PC-3 (cell line): ENCODE results near the gene RASSF4. TPM values are rescaled to one million over a fixed set of nuclear protein-coding genes. Genes with fewer than 3 reads are reported as not detected.

Source experiments
- ATAC-seq: fragments of 200-7000 bp; cut with Tn5 transposase; 2 replicates; pipeline ENCODE4 v1.9.1; 2020; ENCODE audit warnings: mild to moderate bottlenecking, moderate library complexity
- BruUV-seq: library from RNA; stranded (reverse); fragments of 400-500 nt; replicated peaks from 2 replicates; lab custom pipeline; 2021; lab: Mats Ljungman, UMichigan
- CTCF ChIA-PET: fragments of 300-600 bp; sonication (Branson Sonifier 250); formaldehyde crosslinking; loops from one replicate; lab custom pipeline; 2022; ENCODE audit warnings: antibody characterized with exemption; lab: Charles Lee
- POLR2A ChIA-PET: fragments of 300-600 bp; sonication (Branson Sonifier 250); formaldehyde crosslinking; loops from one replicate; lab custom pipeline; 2022; ENCODE audit warnings: antibody characterized with exemption; ENCODE audit not compliant: unreplicated experiment; lab: Charles Lee
- DNase-seq: peaks from one replicate; pipeline ENCODE4 v3.0.0-alpha.2; 2015
- H2AFZ ChIP-seq: fragments of 300-600 bp; sonication (generic); 2 replicates; pipeline ENCODE4 v1.6.0; 2016; ENCODE audit warnings: antibody characterized with exemption, low read length
- H3F3A ChIP-seq: fragments of 300-600 bp; sonication (generic); one replicate; pipeline ENCODE4 v1.6.0; 2017; ENCODE audit warnings: antibody characterized with exemption, low read length, control low read depth, mild to moderate bottlenecking; ENCODE audit not compliant: unreplicated experiment
- H3K27ac ChIP-seq: fragments of 300-600 bp; sonication (generic); 2 replicates; pipeline ENCODE4 v1.5.1; 2016; ENCODE audit warnings: mild to moderate bottlenecking, low read length
- H3K27me3 ChIP-seq: fragments of 300-600 bp; sonication (generic); 2 replicates; pipeline ENCODE4 v1.6.1; 2016; ENCODE audit warnings: low read length, mixed read lengths
- H3K36me3 ChIP-seq: fragments of 300-600 bp; sonication (generic); 2 replicates; pipeline ENCODE4 v1.6.1; 2016; ENCODE audit warnings: low read depth, mixed run types, low read length, mixed read lengths
- H3K4me1 ChIP-seq: fragments of 300-600 bp; sonication (generic); 2 replicates; pipeline ENCODE4 v1.5.1; 2016; ENCODE audit warnings: low read length; ENCODE audit not compliant: insufficient read depth
- H3K4me2 ChIP-seq: fragments of 300-600 bp; sonication (generic); 2 replicates; pipeline ENCODE4 v1.6.0; 2016; ENCODE audit warnings: low read length
- H3K4me3 ChIP-seq: fragments of 300-600 bp; sonication (generic); 2 replicates; pipeline ENCODE4 v1.5.1; 2016; ENCODE audit warnings: mild to moderate bottlenecking, low read length, mixed read lengths
- H3K79me2 ChIP-seq: fragments of 300-600 bp; sonication (generic); 2 replicates; pipeline ENCODE4 v1.6.1; 2017; ENCODE audit warnings: low read length, mixed read lengths
- H3K9ac ChIP-seq: fragments of 300-600 bp; sonication (generic); 2 replicates; pipeline ENCODE4 v1.6.0; 2016; ENCODE audit warnings: mild to moderate bottlenecking, low read length
- H3K9me2 ChIP-seq: fragments of 300-600 bp; sonication (generic); replicated peaks from 2 replicates; pipeline ENCODE4 v1.6.1; 2016; ENCODE audit warnings: mixed run types, low read length, mixed read lengths
- H3K9me3 ChIP-seq: fragments of 300-600 bp; sonication (generic); 2 replicates; pipeline ENCODE4 v1.6.1; 2016; ENCODE audit warnings: low read length, mixed read lengths
- H4K20me1 ChIP-seq: fragments of 300-600 bp; sonication (generic); 2 replicates; pipeline ENCODE4 v1.6.1; 2016; ENCODE audit warnings: low read length, mixed read lengths
- CTCF ChIP-seq: fragments of 300-600 bp; sonication (generic); conservative IDR thresholded peaks from 2 replicates; pipeline ENCODE4 v1.5.1; 2017; ENCODE audit warnings: antibody characterized with exemption, low read depth, mild to moderate bottlenecking, low read length
- EZH2 ChIP-seq: fragments of 300-600 bp; sonication (generic); IDR thresholded peaks from one replicate; pipeline ENCODE4 v1.6.1; 2017; ENCODE audit warnings: antibody characterized with exemption, mild to moderate bottlenecking, low read length; ENCODE audit not compliant: unreplicated experiment
- EZH2phosphoT487 ChIP-seq: fragments of 300-600 bp; sonication (generic); IDR thresholded peaks from 2 replicates; pipeline ENCODE4 v1.6.1; 2018; ENCODE audit warnings: mild to moderate bottlenecking, antibody characterized with exemption, low read length, borderline replicate concordance
- intact Hi-C: fragments of 100-400 bp; cut with micrococcal nuclease; formaldehyde crosslinking; loops from 2 replicates; pipeline ENCODE4 v1.9.0; 2023
- total RNA-seq: library from RNA; depleted of rRNA; stranded (reverse); fragments of >200 nt; gene quantifications from 2 replicates; pipeline ENCODE4 v1.2.3, GENCODE V29; 2014

RASSF4 gene
- total RNA-seq, 1 experiment from 2014 or later, result 8.7 TPM

DNA sequence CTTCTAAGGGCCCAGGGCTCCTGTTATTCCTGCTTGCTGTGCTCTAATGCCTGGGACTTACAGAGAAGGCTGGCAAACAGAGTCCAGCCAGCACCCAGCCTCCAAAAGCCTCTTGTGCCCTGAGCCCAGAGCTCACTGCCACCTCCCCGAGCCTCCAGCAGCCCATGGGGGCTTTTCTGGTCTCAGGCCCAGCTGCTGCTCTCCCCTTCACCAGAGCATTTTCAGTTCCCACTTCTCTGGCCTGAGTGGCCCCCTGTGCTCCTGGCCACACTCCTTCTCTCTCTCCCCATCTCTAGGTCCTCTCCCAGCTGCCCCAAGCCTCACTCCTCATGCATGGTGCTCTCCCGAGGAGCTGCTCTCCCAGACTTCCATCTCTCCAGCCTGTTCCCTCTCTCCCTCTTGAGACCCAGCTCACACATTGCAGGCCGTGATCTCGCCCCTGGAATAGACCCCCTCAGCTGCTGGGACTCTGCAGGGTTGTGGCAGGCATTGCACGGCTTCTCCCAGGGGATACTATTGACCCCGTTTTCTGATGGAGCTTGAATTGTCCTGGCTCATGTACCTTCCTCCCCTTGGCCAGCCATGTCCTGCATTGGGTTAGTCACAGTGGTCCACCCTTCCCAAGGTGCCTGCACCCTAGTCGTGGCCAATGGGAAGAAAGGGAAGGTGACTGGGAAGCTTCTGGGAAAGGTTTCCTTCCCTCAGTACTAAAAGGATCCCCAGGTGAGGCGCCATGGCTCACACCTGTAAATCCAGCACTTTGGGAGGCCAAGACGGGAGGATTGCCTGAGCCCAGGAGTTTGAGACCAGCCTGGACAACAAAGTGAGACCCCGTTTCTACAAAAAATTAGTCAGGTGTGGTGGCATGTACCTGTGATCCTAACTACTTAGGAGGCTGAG lies 9.0 kb upstream of the RASSF4 start:
- no peaks in the 10 kb centered on the region for H4K20me1 ChIP-seq
- BruUV-seq, result no TSS peak
- H3K4me3 ChIP-seq, result no peak overlapping the region
- no peak for TF ChIP-seq EZH2
- TF ChIP-seq CTCF, result no peak
- no peak for TF ChIP-seq EZH2phosphoT487
- H3K27me3 ChIP-seq, result no peaks in the 10 kb centered on the region
- H3K9me3 ChIP-seq, result no peaks in the 10 kb centered on the region
- no peaks in the 10 kb centered on the region for H3F3A ChIP-seq
- no peak for ATAC-seq
- H3K27ac ChIP-seq, result no peak overlapping the region
- no peaks in the 10 kb centered on the region for H3K36me3 ChIP-seq
- no peak for DNase-seq
- H3K9ac ChIP-seq, result no peak overlapping the region
- no peak overlapping the region for H2AFZ ChIP-seq
- no peaks in the 10 kb centered on the region for H3K79me2 ChIP-seq
- ChIA-PET CTCF (no interaction called here), POLR2A (no interaction called here)
- H3K4me1 ChIP-seq, result no peaks in the 10 kb centered on the region
- intact Hi-C loops, result no loop called here
- no peak overlapping the region for H3K4me2 ChIP-seq
- no peaks in the 10 kb centered on the region for H3K9me2 ChIP-seq

DNA sequence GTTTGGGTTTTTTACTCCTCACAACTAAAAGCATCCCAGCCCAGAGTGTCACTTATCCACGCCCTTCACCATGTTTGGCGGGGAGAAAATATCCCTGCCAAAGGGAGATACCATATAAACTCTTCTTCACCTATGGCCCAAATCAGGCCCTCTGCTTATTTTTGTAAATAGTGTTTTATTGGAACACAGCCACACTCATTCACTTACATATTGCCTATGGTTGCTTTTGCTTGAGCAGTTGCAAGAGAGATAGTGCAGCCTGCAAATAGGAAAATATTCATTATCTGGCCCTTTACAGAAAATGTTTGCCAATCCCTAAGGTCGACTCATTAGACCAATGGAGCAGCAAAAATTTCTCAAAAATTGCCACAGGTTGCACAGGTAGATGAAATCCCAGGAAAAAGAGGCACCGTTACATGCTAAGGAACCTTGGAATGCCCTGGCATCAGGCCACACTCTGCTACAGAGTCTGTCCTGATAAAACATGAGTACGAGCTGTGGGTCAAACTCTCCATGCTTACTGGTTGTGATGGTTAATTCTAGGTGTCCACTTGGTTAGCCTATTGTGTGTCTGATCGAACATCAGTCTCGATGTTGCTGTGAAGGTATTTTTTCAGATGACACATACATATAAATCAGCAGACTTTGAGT lies 7.9 kb upstream of the RASSF4 start:
- Histone ChIP-seq H3K9me3 (no peaks in the 10 kb centered on the region), H4K20me1 (no peaks in the 10 kb centered on the region), H3K4me1 (no peaks in the 10 kb centered on the region), H3K79me2 (no peaks in the 10 kb centered on the region), H3K4me2 (no peak overlapping the region), H3F3A (no peaks in the 10 kb centered on the region), H3K36me3 (no peaks in the 10 kb centered on the region), H3K27ac (no peak overlapping the region), H3K4me3 (no peak overlapping the region), H2AFZ (no peak overlapping the region), H3K9ac (no peak overlapping the region), H3K27me3 (no peaks in the 10 kb centered on the region), H3K9me2 (no peaks in the 10 kb centered on the region)
- ATAC-seq (no peak), DNase-seq (no peak)
- no peak for TF ChIP-seq EZH2phosphoT487
- no peak for TF ChIP-seq EZH2
- no peak for TF ChIP-seq CTCF
- ChIA-PET POLR2A (no interaction called here), CTCF (no interaction called here)
- intact Hi-C loops, result no loop called here
- BruUV-seq, result no TSS peak
